Aorta (tissue), 5 donors: Measurements from ENCODE around the gene TMEM19. TPM values are rescaled to one million over a fixed set of nuclear protein-coding genes. Genes with fewer than 3 reads are reported as not detected.
"Not testable (repeated sequence)": the region's sequence is repeated elsewhere in the genome, so short reads cannot be mapped to it uniquely, and the experiment has no call there.

Experiments used
- ATAC-seq: fragments of 200-7000 bp; cut with Tn5 transposase; one replicate; pipeline ENCODE4 v1.9.1; 2022; ENCODE audit warnings: moderate library complexity; ENCODE audit not compliant: low FRiP score
- DNase-seq, 2 donors: peaks; one replicate each; pipeline ENCODE4 v3.0.0-alpha.2; 2020
- H3K27ac ChIP-seq, 2 donors: one replicate each; pipeline ENCODE4 v1.5.1; 2013; ENCODE audit warnings: low read length in 2 of 2, mild to moderate bottlenecking in 2 of 2, moderate library complexity in 2 of 2, control low read depth in 1 of 2, inconsistent platforms in 1 of 2, low read depth in 1 of 2
- H3K27me3 ChIP-seq, 2 donors: one replicate each; pipeline ENCODE4 v1.6.1; 2013; ENCODE audit warnings: control low read depth in 1 of 2, low read length in 1 of 2, mild to moderate bottlenecking in 1 of 2, moderate library complexity in 1 of 2; ENCODE audit not compliant: insufficient read depth in 2 of 2, control insufficient read depth in 1 of 2
- H3K36me3 ChIP-seq, 2 donors: one replicate each; pipeline ENCODE4 v1.6.1; 2013; ENCODE audit warnings: control low read depth in 1 of 2, low read length in 1 of 2, mild to moderate bottlenecking in 1 of 2; ENCODE audit not compliant: insufficient read depth in 2 of 2, control insufficient read depth in 1 of 2
- H3K4me1 ChIP-seq, 2 donors: one replicate each; pipeline ENCODE4 v1.6.1; 2013; ENCODE audit warnings: low read length in 2 of 2, control low read depth in 1 of 2, mild to moderate bottlenecking in 1 of 2, moderate library complexity in 1 of 2; ENCODE audit not compliant: insufficient read depth in 2 of 2, control insufficient read depth in 1 of 2
- H3K4me3 ChIP-seq, 2 donors: one replicate each; pipeline ENCODE4 v1.5.1; 2013; ENCODE audit warnings: low read length in 2 of 2, control low read depth in 1 of 2, mild to moderate bottlenecking in 1 of 2
- H3K9me3 ChIP-seq: one replicate; pipeline ENCODE4 v1.6.1; 2013; ENCODE audit warnings: mild to moderate bottlenecking, low read length; ENCODE audit not compliant: control insufficient read depth
- WGBS, 2 donors: extraction: QIAGEN DNeasy Blood & Tissue Kit; methylation state at CpG; one replicate each; pipeline ENCODE4 v1.1.7; 2013; 5-methylcytosine and 5-hydroxymethylcytosine counted together
- intact Hi-C, 2 donors: fragments of 100-400 bp; cut with DNase I; formaldehyde crosslinking; loops; one replicate each; pipeline versions ENCODE4 v1.14.2 to v1.15.0; 2022
- polyA plus RNA-seq, 2 donors: library from polyadenylated mRNA; stranded (reverse); fragments of 200-250 nt; gene quantifications; one replicate each; pipeline ENCODE4 v1.2.3, GENCODE V29; 2013
- total RNA-seq, 2 donors: library from RNA; stranded (reverse); fragmentation: NEBNext Ultra II Directional; extraction: Animal tissue kit (Norgen Biotek cat#: 25700); gene quantifications; one replicate each; pipeline ENCODE4 v1.2.1, GENCODE V29; 2021
- donor health status: healthy with polysubstance abuse.
- donor health status: Bipolar disorder and iron deficiency.
- donor health status: DM: no; HTN: no; CAD: no.
- donor health status: DM: no; HTN: no; CAD: no.
- donor health status: DM: yes; HTN: yes; CAD: no.

Gene TMEM19
- total and polyA plus RNA-seq, 4 donors, result 13.6 to 22.8 (median 15.8) TPM

DNA sequence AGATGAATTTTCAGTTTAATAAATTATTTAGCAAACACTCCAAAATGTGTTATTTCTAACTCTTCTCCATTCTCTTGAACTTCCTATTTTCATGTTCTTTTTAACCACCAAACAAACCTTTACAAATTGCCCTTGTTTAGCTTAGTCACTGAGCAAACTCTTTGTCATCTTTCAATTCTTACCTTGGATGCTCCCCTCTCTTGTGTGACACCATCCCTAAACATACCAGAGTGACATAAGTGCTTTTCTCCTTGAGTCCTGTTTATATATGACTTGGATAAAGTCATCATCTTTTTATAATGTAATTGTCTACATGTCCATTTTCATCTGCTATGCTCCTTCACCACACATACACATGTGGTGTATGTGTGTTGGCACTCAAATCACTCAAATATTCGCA lies 3.4 kb upstream of the TMEM19 start:
- no peaks in the 10 kb centered on the region for H3K4me1 ChIP-seq
- WGBS, 2 donors, result 90 to 92% methylated on average over 1 of the region's 1 CpG
- no peak for DNase-seq
- H3K27ac ChIP-seq, result no peak overlapping the region
- H3K9me3 ChIP-seq, result no peaks in the 10 kb centered on the region
- ATAC-seq, result no peak
- H3K4me3 ChIP-seq, result no peak overlapping the region
- no peaks in the 10 kb centered on the region for H3K27me3 ChIP-seq
- H3K36me3 ChIP-seq, result no peaks in the 10 kb centered on the region
- intact Hi-C loops, result loop anchor here in 1 of 2 donors (10.0 kb wide), 1 partner anchor 162 kb away; no protein-coding TSS in a partner anchor

DNA sequence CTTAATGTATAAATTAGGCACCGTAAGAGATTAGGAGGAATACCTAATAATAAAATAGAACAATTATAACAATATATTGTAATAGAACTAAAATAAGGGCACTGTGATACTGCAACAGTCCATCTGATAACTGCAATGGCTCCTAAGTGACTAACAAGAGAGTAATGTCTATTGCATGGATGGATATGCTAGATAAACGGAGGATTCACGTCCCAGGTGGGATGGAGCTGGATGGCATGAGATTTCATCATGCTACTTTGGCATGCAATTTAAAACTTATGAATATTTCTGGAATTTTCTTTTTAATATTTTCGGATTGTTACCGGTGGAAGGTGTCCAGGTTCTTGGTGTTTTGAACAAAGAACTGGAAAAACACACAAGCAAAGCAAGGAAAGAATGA lies 2.2 kb upstream of the TMEM19 start:
- Histone ChIP-seq H3K4me1 (no peaks in the 10 kb centered on the region), H3K36me3 (no peaks in the 10 kb centered on the region), H3K27me3 (no peaks in the 10 kb centered on the region), H3K4me3 (no peak overlapping the region), H3K27ac (no peak overlapping the region), H3K9me3 (no peaks in the 10 kb centered on the region)
- ATAC-seq, result no peak
- DNase-seq, result no peak
- intact Hi-C loops, result loop anchor here (1.0 to 10.0 kb wide), 3 partner anchors 10 to 161 kb away; partner anchors contain the start of gene THAP2 (in 1 of the 2)
- WGBS, 2 donors, result 78 to 85% methylated on average over 5 of the region's 5 CpGs

- WGBS, 2 donors, result 68 to 72% methylated on average over 5 of the region's 5 CpGs
- no peak for ATAC-seq
- H3K4me3 ChIP-seq, result no peak overlapping the region
- no peak overlapping the region for H3K27ac ChIP-seq
- H3K9me3 ChIP-seq, result no peaks in the 10 kb centered on the region
- peaks cover 0 to under 1% of the 10 kb centered on the region in 2 donors for H3K4me1 ChIP-seq
- no peaks in the 10 kb centered on the region for H3K27me3 ChIP-seq
- H3K36me3 ChIP-seq, result no peaks in the 10 kb centered on the region
- intact Hi-C loops, result loop anchor here (1.0 to 10.0 kb wide), 3 partner anchors 11 to 161 kb away; partner anchors contain the start of gene THAP2 (in 1 of the 2)
- no peak for DNase-seq
Observed at GRCh38 chr12:71684081-71684480, 1.8 kb upstream of the TMEM19 start.

GRCh38 chr12:71685312-71685906 lies 473 bp upstream of the TMEM19 start:
- Histone ChIP-seq H3K27me3 (no peaks in the 10 kb centered on the region), H3K9me3 (no peaks in the 10 kb centered on the region), H3K27ac (no peak overlapping the region), H3K4me3 (peak overlapping the region; percentile 34 to 73), H3K36me3 (no peaks in the 10 kb centered on the region), H3K4me1 (peaks cover 0 to 4% of the 10 kb centered on the region in 2 donors)
- DNase-seq (no peak), ATAC-seq (no peak)
- 25 to 27% methylated on average over 19 of the region's 19 CpGs for WGBS, 2 donors
- intact Hi-C loops, result loop anchor here (2.0 to 10.0 kb wide), 3 partner anchors 21 to 159 kb away; partner anchors contain the start of genes RAB21 (in 1 of the 2) and THAP2 (in 1 of the 2)

- peaks cover 0 to 4% of the 10 kb centered on the region in 2 donors for H3K4me1 ChIP-seq
- H3K9me3 ChIP-seq, result no peaks in the 10 kb centered on the region
- H3K36me3 ChIP-seq, result no peaks in the 10 kb centered on the region
- DNase-seq, result no peak
- no peak overlapping the region for H3K27ac ChIP-seq
- no peaks in the 10 kb centered on the region for H3K27me3 ChIP-seq
- peak overlapping the region; percentile 34 to 73 for H3K4me3 ChIP-seq
- ATAC-seq, result no peak
- intact Hi-C loops, result loop anchor here in 1 of 2 donors (1.0 to 10.0 kb wide), 3 partner anchors 22 to 158 kb away; partner anchors contain the start of genes RAB21 and THAP2
- 9% methylated on average over 3 of the region's 3 CpGs for WGBS, 2 donors
Observed at GRCh38 chr12:71686658-71687025, 760 bp downstream of the TMEM19 start.

DNA sequence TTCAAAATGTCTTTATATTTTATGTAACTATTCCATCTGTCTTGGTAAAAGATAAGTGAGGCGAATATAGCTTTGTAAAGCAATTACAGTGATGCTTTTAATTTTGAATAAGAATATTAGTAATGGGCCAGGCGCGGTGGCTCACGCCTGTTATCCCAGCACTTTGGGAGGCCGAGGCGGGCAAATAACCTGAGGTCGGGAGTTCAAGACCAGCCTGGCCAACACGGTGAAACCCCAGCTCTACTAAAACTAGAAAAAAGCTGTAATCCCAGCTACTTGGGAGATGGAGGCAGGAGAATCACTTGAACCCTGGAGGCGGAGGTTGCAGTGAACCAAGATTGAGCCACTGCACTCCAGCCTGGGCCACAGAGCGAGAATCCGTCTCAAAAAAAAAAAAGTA lies 1.3 kb downstream of the TMEM19 start:
- H3K4me3 ChIP-seq, result peak overlapping the region; percentile 34 to 73
- not testable (repeated sequence) for DNase-seq, H3K36me3 ChIP-seq, ATAC-seq, H3K27ac ChIP-seq, H3K4me1 ChIP-seq, H3K27me3 ChIP-seq, H3K9me3 ChIP-seq
- intact Hi-C loops, result loop anchor here in 1 of 2 donors (5.0 to 10.0 kb wide), 2 partner anchors 65 to 158 kb away; partner anchors contain the start of gene RAB21
- WGBS, 2 donors, result 62 to 70% methylated on average over 11 of the region's 11 CpGs

DNA sequence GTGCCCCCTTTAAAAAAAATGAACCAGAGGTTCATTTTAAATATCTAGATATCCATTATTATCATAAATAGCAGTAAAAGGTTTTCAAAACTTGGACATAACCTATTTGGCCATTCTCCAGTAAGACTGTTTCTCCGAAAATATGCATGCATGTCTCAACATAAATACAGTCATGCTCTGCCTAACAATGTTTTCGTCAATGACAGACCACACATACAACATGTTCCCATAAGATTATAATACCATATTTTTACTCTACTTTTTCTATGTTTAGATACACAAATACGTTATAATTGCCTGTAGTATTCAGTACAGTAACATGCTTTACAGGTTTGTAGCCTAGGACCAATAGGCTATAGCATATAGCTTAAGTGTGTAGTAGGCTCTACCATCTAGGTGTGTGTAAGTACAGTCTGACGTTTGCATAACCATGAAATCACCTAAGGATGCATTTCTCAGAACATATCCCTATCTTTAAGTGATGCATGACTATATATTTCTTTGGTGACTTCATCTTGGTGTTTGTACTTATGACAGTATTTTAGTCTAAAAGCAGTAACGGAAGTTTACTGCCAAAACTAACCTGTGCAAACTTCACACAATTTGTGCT lies 3.2 kb downstream of the TMEM19 start:
- Histone ChIP-seq H3K27me3 (no peaks in the 10 kb centered on the region), H3K36me3 (peaks cover 0 to 1% of the 10 kb centered on the region in 2 donors), H3K9me3 (no peaks in the 10 kb centered on the region), H3K27ac (no peak overlapping the region), H3K4me3 (no peak overlapping the region), H3K4me1 (peaks cover 0 to 4% of the 10 kb centered on the region in 2 donors)
- ATAC-seq, result no peak
- intact Hi-C loops, result loop anchor here in 1 of 2 donors (5.0 to 10.0 kb wide), 2 partner anchors 63 to 156 kb away; partner anchors contain the start of gene RAB21
- WGBS, 2 donors, result 61 to 63% methylated on average over 5 of the region's 5 CpGs
- DNase-seq, result no peak

DNA sequence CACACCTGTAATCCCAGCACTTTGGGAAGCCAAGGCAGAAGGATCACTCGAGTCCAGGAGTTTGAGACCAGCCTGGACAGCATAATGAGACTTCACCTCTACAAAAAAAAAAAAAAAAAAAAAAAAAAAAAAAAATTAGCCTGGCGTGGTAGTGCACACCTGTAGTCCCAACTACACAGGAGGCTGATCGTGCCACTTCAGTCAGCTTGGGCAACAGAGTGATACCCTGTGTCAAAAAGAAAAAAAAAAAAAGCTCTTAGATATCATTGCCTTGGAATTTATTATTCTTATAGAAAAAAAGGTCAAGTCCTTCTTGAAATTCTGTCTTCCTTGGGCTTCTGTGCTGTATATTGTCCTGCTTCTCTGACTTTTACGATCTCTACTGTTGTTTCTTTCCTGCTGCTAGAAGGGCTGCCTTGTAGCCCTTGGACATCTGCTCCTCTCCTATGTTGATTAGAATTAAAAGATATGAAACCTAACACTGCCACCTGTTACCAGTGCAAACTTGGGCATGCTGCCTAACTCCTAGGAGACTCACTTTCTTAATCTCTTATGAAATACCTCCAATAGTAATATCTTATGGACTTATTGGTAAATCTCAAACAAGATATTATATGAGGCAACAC lies 5.7 kb downstream of the TMEM19 start:
- 91% methylated on average over 3 to 4 of the region's 4 CpGs for WGBS, 2 donors
- H3K4me1 ChIP-seq, result peaks cover 0 to 4% of the 10 kb centered on the region in 2 donors
- intact Hi-C loops, result no loop called here
- H3K27ac ChIP-seq, result no peak overlapping the region
- no peaks in the 10 kb centered on the region for H3K9me3 ChIP-seq
- DNase-seq, result no peak
- peaks cover 0 to 1% of the 10 kb centered on the region in 2 donors for H3K36me3 ChIP-seq
- ATAC-seq, result no peak
- H3K27me3 ChIP-seq, result no peaks in the 10 kb centered on the region
- no peak overlapping the region for H3K4me3 ChIP-seq
